GM19043 (cell line): ENCODE data around the gene UBE3A.

Experiments used
- ATAC-seq: cut with Tn5 transposase; IDR thresholded peaks from one replicate; pipeline ENCODE4 v1.9.1; 2021; ENCODE audit warnings: low read depth; ENCODE audit not compliant: unreplicated experiment

UBE3A gene

GRCh38 chr15:25406846-25407245, 32.0 kb downstream of the UBE3A start:
- no peak for ATAC-seq

DNA sequence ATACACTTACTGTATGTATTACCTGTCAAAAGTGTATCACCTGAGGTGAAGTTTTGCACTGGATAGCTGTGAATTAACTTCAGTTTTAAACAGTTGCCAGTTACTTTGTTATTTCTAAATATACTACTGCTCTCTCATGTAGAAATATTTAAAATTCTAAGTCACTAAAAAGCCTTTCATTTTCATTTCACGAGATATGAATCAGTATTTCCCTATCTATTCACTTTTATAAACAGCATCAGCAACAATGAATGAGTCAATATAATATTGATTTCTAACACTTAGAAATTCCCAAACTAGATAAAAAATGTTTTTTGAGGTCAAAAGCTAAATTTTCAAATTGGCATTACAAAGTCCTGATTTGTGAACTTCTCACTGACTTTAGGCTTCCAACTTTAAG, 32.6 kb downstream of the UBE3A start:
- ATAC-seq = no peak

DNA sequence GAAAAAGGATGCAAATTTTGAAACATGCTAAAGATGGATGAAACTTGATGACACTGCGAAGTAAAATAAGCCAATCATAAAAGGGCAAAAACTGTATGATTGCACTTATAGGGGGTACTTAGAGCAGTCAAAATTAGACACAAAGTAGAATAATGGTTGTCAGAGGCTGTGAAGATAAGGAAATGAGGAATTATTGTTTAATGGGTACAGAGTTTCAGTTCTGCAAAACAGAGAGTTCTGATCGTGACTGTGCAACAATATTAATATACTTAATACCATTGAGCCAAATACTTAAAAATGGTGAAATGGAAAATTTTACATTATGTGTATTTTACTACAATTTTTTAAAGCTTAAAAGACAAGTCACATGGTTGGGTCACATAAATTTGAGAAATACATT, 35.1 kb downstream of the UBE3A start:
- no peak for ATAC-seq

- ATAC-seq = no peak
Observed at GRCh38 chr15:25402342-25402741, 36.5 kb downstream of the UBE3A start.

DNA sequence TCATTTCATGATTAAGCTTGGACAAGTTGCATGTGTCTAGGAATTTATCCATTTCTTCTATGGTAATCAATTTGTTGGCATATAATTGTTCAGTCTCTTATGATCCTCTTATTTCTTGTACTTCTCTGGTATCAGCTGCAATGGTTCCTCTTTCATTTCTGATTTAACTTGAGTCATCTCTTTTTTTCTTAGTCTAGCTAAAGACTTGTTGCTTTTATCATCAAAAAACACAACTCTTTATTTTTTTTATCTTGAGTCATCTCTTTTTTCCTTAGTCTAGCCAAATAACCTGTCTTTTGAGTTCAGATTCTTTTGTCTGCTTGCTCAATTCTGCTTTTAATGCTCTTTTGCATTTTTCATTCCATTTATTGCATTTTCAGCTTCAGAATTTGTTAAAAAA, 37.3 kb downstream of the UBE3A start:
- no peak for ATAC-seq

GRCh38 chr15:25397100-25397499, 41.7 kb downstream of the UBE3A start:
- no peak for ATAC-seq

DNA sequence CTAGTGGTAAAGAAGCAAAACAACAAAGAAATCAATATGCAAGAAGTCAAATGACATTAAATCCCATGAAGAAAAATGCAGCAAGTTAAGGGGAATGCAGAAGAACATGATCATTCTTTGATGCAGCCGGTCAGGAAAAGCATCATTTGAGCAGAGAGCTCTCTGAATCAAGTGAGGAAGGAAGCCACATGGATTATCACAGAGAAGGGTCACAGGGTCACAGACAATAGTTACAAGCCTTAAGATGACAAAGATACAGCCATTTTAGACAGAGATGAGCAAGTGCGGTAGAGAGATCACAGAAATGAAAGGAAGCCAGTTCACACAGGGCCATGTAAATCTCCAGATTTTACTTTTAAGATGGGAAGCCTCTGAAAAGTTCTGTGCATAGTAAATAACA, 43.9 kb downstream of the UBE3A start:
- no peak for ATAC-seq

DNA sequence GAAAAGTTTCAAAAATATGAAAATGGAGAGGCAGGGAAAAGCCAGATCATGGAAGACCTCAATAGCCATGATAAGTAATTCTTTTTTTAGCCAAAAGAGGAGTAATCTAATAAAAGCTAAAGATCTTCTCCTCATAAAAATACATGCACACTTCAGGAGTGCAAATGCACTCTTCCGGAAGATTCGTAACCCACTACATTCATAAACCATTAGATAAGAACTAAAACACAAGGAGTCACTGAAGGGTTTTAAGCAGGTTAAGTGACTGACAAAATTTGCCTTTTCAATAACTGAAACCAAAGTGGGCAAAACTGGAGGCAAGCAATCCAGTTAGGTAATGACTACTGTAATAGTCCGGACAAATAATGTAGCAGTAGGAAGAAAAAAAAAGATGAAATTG, 46.0 kb downstream of the UBE3A start:
- no peak for ATAC-seq

- ATAC-seq = no peak
Observed at GRCh38 chr15:25391971-25392721, 46.7 kb downstream of the UBE3A start.

- ATAC-seq = no peak
Observed at GRCh38 chr15:25385986-25386385, 52.8 kb downstream of the UBE3A start.

- ATAC-seq = no peak
Observed at GRCh38 chr15:25381579-25381978, 57.2 kb downstream of the UBE3A start.

- no peak for ATAC-seq
Observed at GRCh38 chr15:25378501-25378901, 60.3 kb downstream of the UBE3A start.

DNA sequence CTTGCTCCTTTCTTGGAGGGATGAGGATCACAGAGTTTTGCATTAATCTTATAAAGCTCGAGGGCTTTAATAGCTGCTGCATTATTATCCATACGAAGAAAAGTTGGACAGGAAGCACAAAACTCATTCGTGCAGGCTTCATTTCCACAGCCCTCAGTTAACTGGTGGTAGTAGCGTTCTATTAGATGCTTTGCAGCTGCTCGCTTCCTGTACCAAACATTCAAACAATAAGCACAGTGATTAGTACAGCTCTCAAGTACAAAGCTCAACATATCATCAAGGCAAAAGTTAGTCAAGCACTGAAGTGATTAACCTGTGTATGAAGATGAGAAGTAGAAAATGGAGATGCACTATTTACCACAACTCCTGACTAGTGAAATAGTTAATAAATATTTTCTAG, 63.3 kb downstream of the UBE3A start:
- ATAC-seq = no peak

DNA sequence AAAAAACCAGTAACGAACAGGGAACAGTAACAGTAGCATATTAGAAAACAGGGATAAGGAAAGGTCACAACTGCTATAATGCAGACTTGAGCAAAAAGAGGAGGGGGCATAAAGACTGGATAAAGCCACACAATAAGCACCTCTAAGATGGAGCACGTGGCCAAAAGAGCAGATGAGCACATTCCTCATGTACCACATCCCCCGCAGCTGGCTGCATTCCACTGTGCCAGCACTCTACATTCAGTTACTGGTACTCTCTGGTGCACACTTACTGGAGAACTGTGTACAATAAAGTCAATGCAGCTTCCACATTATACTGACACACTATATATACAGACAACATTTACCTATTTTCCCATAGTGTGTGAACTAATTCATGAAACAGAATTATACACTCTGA, 64.7 kb downstream of the UBE3A start:
- ATAC-seq = no peak

DNA sequence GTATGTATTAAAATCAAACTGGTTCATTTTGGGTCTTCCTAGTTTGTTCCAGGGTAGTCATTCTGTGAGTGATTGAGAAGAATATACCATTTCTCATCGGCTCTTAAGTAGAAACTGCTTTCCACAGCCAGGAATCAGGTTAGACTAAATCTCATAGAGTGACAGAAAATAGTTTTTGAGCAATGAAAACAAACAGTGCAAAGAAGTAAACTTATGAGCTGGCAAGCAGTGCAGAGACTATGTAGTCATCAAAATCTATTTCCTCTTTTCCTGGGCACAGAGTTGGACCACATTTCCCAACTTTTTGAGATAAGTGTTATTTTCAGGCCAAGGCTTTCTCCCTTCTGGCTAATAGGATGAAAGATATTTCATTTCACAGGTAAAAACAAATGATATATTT, 66.5 kb downstream of the UBE3A start:
- no peak for ATAC-seq

DNA sequence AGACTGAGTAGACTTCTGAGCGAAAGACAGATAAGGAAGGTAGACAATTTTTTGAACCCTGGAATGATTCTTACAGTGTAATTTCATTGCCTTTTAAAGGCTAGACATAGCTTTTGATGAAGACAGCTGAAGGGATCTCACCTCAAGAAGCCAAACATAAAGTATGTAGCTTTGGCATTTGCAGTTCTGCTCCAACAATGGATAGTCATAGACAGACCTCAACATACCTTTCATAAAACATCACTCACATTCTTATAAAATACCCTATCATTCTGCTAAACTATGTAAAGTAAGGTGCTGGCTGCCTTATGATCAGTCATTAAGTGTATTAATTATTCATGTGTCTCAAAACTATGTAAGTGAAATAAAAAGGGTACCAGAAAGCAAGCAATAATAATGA, 70.0 kb downstream of the UBE3A start:
- ATAC-seq = no peak

- no peak for ATAC-seq
Observed at GRCh38 chr15:25366058-25366457, 72.8 kb downstream of the UBE3A start.

DNA sequence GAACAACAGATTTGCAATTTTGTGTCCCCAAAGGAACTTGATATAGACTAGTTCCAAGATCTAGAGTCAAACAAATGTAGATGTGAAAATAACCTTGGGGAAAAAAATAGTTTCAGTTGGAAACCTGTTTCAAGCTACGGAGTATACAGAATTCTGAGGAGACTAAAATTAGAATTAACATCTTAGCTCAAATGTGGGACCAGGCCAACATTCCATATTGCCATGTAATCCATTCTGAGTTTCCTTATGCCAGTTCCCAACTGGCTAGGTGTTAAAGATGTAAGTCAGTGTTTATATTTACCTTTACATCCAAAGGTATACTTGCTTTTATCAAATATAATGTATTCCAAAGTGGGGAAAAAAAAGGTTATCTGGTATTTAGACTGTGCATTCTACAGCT, 76.3 kb downstream of the UBE3A start:
- ATAC-seq = no peak

DNA sequence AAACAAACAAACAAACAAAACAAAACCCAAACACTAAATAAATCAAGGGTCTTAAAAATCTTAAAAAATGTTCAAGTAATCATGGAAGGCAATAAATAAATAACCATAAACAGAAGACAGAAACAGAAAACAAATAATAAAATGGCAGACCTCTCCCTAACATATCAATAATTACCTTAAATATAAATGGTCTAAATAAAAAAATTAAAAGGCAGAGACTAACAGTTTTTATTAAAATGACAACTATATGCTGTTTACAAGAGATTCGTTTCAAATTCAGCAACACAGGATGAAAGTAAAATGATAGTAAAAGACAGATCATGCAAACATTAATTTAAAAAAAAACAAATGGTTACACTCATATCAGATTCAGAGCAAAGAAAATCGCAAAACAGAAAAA, 91.1 kb downstream of the UBE3A start:
- ATAC-seq = no peak

- no peak for ATAC-seq
Observed at GRCh38 chr15:25346371-25346770, 92.5 kb downstream of the UBE3A start.

DNA sequence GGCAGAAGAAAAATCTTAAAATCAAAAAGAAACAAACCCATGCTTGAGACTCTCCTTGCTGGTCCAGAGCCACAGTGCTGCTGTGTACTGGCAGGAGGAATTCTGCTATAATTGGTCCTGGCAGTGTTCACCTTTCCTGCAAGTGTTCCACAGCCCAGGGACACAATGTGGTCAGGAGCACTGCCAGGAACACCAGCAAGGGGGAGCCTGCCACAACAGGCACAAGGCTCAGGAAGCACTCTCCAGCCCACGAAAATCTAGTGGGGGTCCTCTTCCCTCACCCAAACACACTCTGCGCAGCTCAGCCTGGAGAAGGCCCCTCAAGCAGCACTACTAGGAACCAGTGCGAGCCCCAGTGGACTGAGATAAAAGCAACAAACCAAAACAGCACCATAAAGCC, 92.9 kb downstream of the UBE3A start:
- ATAC-seq = no peak

- no peak for ATAC-seq
Observed at GRCh38 chr15:25342629-25343028, 96.2 kb downstream of the UBE3A start.

DNA sequence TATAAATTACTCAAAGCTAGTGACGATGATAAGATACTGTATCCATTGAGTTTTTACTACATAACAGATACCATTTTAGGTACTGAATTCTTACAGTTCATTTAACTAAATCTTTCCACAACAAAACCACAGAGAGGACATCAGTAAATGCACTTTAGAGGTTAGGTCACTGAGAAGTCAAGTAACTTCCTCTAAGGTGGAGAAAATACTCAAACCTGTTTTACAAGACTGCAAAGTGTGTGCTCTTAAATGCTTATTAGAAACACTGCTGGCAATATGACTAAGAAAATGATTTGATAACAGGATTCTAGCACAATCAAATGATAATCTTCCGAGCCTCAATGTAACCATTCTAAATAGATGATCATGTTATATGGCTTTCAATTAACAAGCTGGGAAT, 99.4 kb downstream of the UBE3A start:
- ATAC-seq = no peak
